ENCODE results near the gene TNK1. TPM values are rescaled to one million over a fixed set of nuclear protein-coding genes. Genes with fewer than 3 reads are reported as not detected.

The TNK1 gene
- total RNA-seq, 4 donors from 2014 or later, result 0.95 to 13.5 (median 5.2) TPM

DNA sequence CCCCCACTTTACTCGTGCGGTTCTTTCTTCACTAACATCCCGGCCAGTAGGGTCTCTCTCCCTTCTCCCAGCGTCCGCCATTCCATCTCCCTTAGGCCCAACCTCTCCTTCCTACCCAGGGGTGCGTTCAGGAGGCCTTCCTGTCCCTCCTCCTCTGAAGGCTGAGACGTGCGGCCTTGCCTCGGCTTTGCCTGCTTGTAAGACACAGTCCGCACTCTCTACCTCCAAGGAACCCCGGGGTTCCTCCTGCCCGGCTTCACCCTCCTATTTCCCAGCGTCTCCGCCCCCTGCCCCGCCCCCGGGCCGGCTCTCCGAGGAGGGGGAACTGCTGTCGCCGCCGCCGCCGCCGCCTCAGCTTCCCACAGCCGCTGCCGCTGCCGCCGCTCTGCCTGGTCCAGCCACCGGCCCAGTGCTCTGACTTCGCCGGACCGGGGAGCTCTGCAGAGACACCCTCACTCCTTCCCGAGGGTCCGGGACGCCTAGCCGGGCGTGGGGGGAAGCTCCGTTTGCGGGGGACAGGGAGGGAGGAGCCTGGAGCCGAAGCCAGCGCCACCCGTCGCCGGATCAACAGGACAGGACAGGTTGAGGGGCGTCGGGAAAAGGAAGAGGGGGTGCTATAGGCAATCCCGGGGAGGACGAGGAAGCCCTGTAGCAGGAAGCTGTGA, 57.2 kb downstream of the TNK1 start:
- ATAC-seq (ENCODE audit: low FRiP score) (no peak), DNase-seq (ENCODE audit: low spot score) (no peak)
- TF ChIP-seq, protein P1, sequence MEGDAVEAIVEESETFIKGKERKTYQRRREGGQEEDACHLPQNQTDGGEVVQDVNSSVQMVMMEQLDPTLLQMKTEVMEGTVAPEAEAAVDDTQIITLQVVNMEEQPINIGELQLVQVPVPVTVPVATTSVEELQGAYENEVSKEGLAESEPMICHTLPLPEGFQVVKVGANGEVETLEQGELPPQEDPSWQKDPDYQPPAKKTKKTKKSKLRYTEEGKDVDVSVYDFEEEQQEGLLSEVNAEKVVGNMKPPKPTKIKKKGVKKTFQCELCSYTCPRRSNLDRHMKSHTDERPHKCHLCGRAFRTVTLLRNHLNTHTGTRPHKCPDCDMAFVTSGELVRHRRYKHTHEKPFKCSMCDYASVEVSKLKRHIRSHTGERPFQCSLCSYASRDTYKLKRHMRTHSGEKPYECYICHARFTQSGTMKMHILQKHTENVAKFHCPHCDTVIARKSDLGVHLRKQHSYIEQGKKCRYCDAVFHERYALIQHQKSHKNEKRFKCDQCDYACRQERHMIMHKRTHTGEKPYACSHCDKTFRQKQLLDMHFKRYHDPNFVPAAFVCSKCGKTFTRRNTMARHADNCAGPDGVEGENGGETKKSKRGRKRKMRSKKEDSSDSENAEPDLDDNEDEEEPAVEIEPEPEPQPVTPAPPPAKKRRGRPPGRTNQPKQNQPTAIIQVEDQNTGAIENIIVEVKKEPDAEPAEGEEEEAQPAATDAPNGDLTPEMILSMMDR (IDR thresholded peaks at IDR 0.05), result no peak

DNA sequence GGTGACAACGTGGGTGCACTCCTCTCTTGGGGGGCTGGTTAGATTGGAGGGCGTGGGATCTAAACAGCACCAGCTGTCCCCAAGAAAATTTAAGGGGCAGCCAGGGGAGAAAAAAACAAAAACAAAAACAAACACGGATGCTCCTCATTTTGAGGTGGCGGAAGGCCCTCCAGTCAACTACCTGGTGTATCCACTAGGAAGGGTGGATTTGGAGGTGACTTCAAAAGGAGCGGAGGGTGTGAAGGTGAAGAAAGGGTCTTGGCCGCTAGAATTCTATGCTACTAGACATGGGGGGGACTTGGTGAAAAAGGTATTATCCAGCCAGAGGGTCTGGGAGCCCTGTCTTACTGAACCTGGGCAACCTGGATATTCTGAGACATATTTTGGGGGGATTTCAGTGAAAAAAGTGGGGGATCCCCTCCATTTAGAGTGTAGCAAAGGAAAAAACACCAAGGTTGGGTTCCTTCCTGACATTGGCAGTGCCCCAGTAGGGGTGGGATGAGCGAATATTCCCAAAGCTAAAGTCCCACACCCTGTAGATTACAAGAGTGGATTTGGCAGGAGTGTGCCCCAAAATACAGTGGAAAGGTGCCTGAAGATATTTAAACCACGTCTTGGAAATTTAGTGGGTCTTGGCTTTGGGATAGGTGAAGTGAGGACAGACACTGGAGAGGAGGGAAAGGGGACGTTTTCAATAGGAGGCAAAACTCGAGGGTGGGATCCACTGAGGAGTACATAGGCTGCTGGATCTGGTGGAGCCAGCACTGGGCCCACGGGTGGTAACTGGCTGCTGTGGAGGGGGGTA, 58.0 kb downstream of the TNK1 start:
- no peak for ATAC-seq (ENCODE audit: low FRiP score)
- no peak for DNase-seq (ENCODE audit: low spot score)
- TF ChIP-seq, protein P1 (IDR thresholded peaks at IDR 0.05), result no peak

Other genes with a start within 250 kb of the TNK1 start
- 1 to 10 TPM in 3 of 4 donors, under 1 TPM in 1; 0.56 to 2.5 (median 1.4) TPM for gene ASGR1, start 201.7 kb upstream of the TNK1 start, total RNA-seq
- 10 to 100 TPM in 3 of 4 donors, 1 to 10 TPM in 1; 8.7 to 12.5 (median 11.6) TPM for gene DLG4, start 161.3 kb upstream of the TNK1 start, total RNA-seq
- gene ACADVL, start 161.2 kb upstream of the TNK1 start, total RNA-seq, result 100 to 1,000 TPM; 677 to 996 (median 722) TPM
- 10 to 100 TPM; 22.7 to 41.6 (median 23.6) TPM for gene DVL2, start 146.6 kb upstream of the TNK1 start, total RNA-seq
- 10 to 100 TPM; 22.1 to 43.8 (median 28.9) TPM for gene PHF23, start 141.6 kb upstream of the TNK1 start, total RNA-seq
- gene GABARAP, start 138.6 kb upstream of the TNK1 start, total RNA-seq, result 100 to 1,000 TPM; 316 to 526 (median 376) TPM
- gene CTDNEP1, start 129.4 kb upstream of the TNK1 start, total RNA-seq, result 10 to 100 TPM; 47.9 to 66.2 (median 61.8) TPM
- gene ELP5, start 128.9 kb upstream of the TNK1 start, total RNA-seq, result 10 to 100 TPM; 25.9 to 34.5 (median 30.1) TPM
- 1 to 10 TPM; 3.0 to 9.0 (median 7.4) TPM for gene CLDN7, start 118.6 kb upstream of the TNK1 start, total RNA-seq
- 10 to 100 TPM in 3 of 4 donors, 1 to 10 TPM in 1; 8.9 to 29.2 (median 12.1) TPM for gene SLC2A4, start 99.4 kb upstream of the TNK1 start, total RNA-seq
- gene YBX2, start 86.5 kb upstream of the TNK1 start, total RNA-seq, result 1 to 10 TPM in 3 of 4 donors, under 1 TPM in 1; 0.65 to 3.3 (median 1.5) TPM
- gene EIF5A, start 73.5 kb upstream of the TNK1 start, total RNA-seq, result 100 to 1,000 TPM; 127 to 408 (median 282) TPM
- gene GPS2, start 65.7 kb upstream of the TNK1 start, total RNA-seq, result 10 to 100 TPM; 49.6 to 91.3 (median 75.9) TPM
- gene NEURL4, start 51.8 kb upstream of the TNK1 start, total RNA-seq, result 10 to 100 TPM; 10.4 to 16.1 (median 11.5) TPM
- gene ACAP1, start 44.6 kb upstream of the TNK1 start, total RNA-seq, result 10 to 100 TPM in 1 of 4 donors, 1 to 10 TPM in 3; 3.3 to 13.1 (median 8.1) TPM
- 1 to 10 TPM; 6.7 to 9.9 (median 8.4) TPM for gene KCTD11, start 28.9 kb upstream of the TNK1 start, total RNA-seq
- not detected for gene TMEM95, start 25.9 kb upstream of the TNK1 start, total RNA-seq
- gene PLSCR3, start 13.4 kb downstream of the TNK1 start, total RNA-seq, result 10 to 100 TPM; 11.1 to 16.9 (median 16.6) TPM
- 10 to 100 TPM; 45.8 to 98.2 (median 83.2) TPM for gene TMEM256, start 23.0 kb downstream of the TNK1 start, total RNA-seq
- gene NLGN2, start 26.8 kb downstream of the TNK1 start, total RNA-seq, result 1 to 10 TPM; 6.1 to 8.8 (median 8.1) TPM
- not detected for gene SPEM1, start 39.2 kb downstream of the TNK1 start, total RNA-seq
- gene SPEM2, start 44.5 kb downstream of the TNK1 start, total RNA-seq, result not detected
- not detected for gene SPEM3, start 47.8 kb downstream of the TNK1 start, total RNA-seq
- gene TMEM102, start 54.3 kb downstream of the TNK1 start, total RNA-seq, result 1 to 10 TPM; 4.7 to 8.4 (median 5.1) TPM
- 1 to 10 TPM in 3 of 4 donors, under 1 TPM in 1; 0.72 to 1.9 (median 1.7) TPM for gene FGF11, start 58.4 kb downstream of the TNK1 start, total RNA-seq
- 10 to 100 TPM in 1 of 4 donors, 1 to 10 TPM in 3; 3.0 to 10.9 (median 7.4) TPM for gene CHRNB1, start 64.0 kb downstream of the TNK1 start, total RNA-seq
- 10 to 100 TPM; 27.5 to 57.9 (median 38.5) TPM for gene ZBTB4, start 98.5 kb downstream of the TNK1 start, total RNA-seq
- not detected for gene SLC35G6, start 100.4 kb downstream of the TNK1 start, total RNA-seq
- gene POLR2A, start 103.3 kb downstream of the TNK1 start, total RNA-seq, result 10 to 100 TPM; 57.1 to 99.2 (median 77.1) TPM
- gene TNFSF12, start 168.0 kb downstream of the TNK1 start, total RNA-seq, result 10 to 100 TPM; 29.2 to 64.5 (median 41.5) TPM
- 10 to 100 TPM; 24.5 to 70.9 (median 48.3) TPM for gene TNFSF13, start 177.7 kb downstream of the TNK1 start, total RNA-seq
- gene SENP3, start 180.8 kb downstream of the TNK1 start, total RNA-seq, result 10 to 100 TPM; 48.9 to 66.7 (median 59.0) TPM
- 100 to 1,000 TPM in 3 of 4 donors, 10 to 100 TPM in 1; 99.1 to 321 (median 191) TPM for gene CD68, start 198.5 kb downstream of the TNK1 start, total RNA-seq
- 100 to 1,000 TPM in 3 of 4 donors, 10 to 100 TPM in 1; 86.5 to 144 (median 122) TPM for gene MPDU1, start 202.8 kb downstream of the TNK1 start, total RNA-seq
- under 1 TPM in 3 of 4 donors, not detected in 1; 0.56 to 0.95 (median 0.72) TPM for gene SOX15, start 209.0 kb downstream of the TNK1 start, total RNA-seq
- 10 to 100 TPM; 17.8 to 30.3 (median 22.7) TPM for gene FXR2, start 233.8 kb downstream of the TNK1 start, total RNA-seq
- gene SAT2, start 246.7 kb downstream of the TNK1 start, total RNA-seq, result 10 to 100 TPM; 55.5 to 81.3 (median 66.2) TPM
- gene SHBG, start 249.0 kb downstream of the TNK1 start, total RNA-seq, result 1 to 10 TPM in 1 of 4 donors, under 1 TPM in 1, not detected in 2; 0.37 to 2.5 TPM

Data from omental fat pad (tissue), 4 donors.